T-helper 2 cell (primary cell): ENCODE results near the gene CHST15.

Experiments
- DNase-seq, 5 experiments: peaks; one replicate each; pipeline versions ENCODE4 v3.0.0 to v3.0.0-alpha.2; 2012 to 2022

CHST15 gene

DNA sequence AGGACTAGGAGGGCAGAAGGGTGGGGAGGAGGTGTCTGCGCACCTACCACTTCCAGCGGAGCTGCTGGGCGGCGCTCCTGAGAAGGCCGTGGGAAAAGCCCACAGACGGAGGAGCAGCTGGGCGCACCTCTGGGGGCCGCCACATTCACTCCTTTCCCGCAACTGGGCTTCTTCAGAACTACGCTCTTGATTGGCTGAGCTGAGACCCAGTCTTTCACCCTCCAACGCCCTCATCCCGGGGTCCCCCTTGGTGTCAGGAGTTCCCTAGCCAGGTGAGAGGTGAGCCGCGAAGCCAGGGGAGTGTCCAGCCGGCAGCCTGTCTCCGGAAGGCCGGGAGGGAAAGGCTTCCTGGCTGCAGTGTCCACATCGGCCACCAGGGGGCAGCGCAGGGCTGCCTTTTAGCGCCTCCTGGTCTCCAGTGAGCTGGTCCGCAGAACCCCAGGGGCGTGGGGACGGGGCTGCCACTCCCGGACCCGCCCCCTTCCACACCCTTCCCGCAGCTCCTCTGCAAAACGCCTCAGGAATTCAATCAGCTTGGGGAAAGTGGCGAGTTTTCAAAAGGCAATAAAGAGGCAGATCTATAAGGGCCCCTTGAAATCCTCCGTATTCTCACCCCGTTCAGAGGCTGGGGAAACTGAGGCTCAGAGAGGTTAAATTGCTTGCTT lies 98.8 kb downstream of the CHST15 start:
- peak; percentile 47 to 72 (median 69) for DNase-seq

DNA sequence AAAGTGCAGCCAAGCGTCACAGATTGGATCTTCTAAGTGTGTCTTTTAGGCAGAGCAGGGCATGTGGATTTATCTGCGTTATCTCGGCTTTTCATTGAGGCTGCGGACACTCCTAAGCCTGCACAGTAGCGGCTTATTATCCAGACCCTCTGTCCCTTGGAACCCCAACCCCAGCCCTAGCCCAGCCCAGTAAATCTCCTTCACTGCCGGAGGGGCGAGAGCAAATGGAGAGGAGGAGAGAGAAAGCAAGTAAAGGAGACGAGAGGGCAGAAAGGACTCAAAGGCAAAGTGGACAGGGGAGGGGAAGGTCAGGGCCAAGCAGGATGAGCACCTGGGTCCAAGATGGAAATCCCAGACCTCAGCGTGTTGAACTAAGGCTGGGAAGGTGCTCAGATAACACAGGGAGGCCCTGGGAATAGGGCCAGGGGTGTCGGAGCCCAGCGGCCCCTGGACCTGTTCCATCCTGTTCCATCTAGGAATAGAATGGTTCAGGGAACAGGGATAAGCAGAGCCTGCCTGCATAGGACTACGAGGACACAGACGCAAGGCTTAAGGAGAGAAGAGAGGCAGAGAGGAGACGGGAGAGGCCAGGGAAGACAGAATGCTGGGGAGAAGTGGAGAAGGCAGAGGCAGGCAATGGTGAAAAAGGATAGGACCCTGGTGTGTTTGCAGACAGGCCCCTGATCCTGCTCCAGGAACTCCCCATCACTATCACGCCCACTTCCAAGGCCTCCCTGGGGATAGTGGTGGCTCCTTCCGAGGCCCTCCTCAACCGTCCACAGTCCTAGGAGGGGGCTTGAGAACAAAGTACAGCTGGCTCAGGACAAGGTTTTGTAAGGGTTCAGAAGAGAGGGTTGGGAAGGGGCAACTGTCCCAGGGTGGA lies 99.6 kb downstream of the CHST15 start:
- no peak for DNase-seq

DNA sequence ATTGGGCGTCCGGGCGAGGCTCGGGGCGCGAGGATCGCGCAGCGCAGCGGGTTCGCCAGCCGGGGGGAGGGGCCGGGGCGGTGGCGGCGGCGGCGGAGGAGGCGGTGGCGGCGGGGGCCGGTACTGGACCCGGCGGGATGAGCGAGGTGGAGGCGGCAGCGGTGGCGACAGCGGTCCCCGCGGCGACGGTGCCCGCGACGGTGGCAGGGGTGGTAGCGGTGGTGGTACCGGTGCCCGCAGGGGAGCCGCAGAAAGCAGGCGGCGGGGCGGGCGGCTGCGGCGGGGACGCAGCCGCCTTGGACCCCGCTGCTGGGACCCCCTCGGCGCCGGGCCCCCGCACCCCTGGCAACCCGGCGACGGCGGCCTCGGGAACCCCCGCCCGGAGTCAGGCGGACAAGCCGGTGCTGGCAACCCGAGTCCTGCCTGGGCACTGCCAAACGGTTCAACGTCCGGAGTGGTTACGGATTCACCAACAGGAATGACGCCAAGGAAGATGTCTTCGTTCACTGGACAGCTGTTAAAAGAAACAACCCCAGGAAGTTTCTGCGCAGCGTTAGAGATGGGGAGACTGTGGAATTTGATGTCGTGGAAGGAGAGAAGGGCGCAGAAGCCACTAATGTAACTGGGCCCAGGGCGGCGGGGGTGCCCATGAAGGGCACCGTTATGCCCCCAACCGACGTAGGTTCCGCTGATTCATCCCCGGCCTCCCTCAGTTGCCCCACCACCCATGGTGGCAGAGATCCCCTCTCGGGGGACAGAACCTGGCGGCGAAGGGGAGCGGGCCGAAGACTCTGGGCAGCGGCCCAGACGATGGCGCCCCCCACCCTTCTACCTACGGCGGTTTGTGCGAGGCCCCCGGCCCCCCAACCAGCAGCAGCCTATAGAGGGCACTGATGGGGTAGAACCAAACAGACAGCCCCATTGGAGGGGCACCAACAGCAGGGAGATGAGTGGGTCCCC lies 101.5 kb downstream of the CHST15 start:
- DNase-seq: no peak

DNA sequence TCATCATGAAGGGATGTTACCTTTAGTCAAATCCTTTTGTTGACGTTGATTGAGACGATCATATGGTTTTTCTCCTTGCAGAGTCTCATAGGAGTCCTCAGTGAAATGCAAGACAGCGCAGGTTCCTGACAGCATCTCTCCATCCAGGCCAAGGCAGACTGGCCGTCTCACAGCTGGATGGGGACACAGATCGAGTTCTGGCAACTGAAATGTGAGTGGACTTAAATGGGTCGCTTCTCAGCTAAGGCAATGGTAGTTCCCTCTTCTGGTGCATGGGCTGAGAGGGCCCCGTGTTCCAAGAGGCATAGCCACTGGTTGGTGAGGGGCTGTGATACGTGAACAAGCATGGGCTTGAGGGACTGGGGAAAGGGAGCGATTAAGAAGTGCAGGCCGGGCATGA lies 102.5 kb downstream of the CHST15 start:
- no peak for DNase-seq

DNA sequence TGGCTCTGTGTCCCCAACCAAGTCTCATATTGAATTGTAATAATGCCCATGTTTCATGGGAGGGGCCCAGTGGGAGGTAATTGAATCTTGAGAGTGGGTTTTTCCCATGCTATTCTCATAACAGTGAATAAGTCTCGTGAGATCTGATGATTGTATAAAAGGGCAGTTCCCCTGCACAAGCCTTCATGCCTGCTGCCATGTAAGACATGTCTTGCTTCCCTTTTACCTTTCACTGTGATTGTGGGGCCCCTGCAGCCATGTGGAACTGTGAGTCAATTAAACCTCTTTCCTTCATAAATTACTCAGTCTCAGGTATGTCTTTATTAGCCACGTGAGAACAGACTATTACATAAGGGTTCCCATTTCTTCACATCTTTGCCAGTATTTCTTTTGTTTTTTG lies 104.7 kb downstream of the CHST15 start:
- DNase-seq: no peak

DNA sequence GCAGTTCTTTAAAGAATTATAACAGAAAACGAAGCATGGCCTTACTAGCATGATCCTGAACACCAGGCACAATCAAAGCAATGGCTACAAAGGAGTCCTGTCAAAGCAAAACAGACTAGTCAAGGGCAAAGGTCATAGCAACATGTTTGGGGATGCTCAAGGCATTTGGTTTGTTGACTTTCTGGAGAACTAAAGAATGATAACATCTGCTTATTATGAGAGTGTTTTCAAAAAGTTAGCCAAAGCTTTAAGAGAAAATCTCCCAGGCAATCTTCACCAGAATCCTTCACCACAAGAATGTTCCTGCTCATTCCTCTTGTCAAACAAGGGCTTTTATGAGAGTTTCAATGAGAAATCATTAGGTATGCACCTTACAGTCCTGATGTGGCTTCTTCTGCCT lies 106.7 kb downstream of the CHST15 start:
- no peak for DNase-seq

DNA sequence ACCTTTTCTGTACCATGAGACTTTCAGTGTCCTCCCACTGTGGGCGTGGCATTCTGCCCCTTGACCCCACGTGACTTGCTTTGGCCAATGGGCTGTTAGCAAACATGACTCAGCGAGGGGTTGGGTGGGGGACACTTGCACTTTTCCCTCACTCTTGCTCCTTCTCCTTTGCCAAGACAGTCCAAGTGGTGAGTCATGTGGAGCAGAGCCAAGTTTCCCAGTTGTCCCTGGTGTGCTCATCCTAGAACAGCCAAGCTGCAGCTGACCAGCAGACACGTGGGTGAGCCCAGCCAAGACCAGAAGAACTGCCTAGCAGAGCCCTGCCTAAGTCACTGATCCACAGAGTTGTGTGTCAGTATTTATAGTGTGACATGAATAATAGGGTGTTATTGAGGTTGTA lies 119.0 kb downstream of the CHST15 start:
- DNase-seq: no peak

DNA sequence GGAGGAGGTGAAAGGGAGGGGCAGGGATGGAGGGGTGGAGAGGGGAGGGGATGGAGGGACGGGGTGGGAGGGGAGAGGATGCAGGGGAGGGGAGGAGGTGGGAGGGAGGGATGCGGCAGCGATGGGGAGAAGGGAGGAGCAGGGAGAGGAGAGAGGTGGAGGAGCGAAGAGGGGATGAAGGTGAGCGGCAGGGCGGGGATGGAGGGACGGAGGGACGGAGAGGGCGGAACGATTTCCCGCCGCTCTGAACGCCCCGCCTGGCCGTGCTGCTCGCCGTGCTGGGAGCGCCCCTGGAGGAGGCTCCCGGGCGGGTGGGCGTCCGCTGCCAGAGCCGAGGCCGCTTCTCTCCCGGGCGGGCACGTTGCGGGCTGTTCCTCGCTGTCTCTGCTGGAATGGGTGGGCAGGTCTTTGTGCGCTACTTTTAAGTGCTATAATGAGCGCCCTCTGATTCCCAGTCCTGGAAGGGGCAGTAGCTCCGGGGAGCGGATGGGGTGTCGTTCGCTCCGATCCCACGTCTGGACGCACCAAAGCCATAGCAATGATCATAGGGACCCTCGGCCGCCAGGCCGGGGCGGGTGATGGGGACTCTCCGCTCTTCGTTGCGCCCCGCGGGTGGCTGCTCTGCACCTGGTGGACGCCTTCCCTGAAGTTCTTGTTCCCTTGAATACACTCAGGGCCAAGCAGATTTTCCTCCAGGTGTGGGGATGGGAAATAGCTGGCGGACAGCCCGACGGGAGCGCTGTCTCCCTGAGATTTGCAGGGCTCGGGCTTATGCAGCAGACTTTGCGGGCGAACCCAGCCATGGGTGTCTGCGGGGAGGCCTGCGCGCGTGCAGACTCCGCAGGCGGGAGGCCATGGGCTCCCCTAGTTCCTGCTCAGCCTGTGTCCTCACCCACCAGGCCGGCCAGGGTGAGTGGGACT lies 120.7 kb downstream of the CHST15 start:
- no peak for DNase-seq

DNA sequence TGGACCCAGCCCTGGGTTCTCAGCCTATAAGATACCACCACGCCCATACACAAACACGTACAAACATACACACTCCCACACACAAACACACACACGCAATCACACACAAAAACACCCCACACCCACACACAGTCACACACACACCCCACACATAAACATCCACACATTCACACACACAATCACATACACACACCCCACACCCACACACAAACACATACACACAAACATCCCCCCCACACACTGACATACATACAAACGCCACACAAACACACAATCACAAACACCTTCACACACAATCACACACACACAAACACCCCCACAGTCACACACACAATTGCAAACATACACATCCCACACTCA lies 122.5 kb downstream of the CHST15 start:
- DNase-seq: no peak

DNA sequence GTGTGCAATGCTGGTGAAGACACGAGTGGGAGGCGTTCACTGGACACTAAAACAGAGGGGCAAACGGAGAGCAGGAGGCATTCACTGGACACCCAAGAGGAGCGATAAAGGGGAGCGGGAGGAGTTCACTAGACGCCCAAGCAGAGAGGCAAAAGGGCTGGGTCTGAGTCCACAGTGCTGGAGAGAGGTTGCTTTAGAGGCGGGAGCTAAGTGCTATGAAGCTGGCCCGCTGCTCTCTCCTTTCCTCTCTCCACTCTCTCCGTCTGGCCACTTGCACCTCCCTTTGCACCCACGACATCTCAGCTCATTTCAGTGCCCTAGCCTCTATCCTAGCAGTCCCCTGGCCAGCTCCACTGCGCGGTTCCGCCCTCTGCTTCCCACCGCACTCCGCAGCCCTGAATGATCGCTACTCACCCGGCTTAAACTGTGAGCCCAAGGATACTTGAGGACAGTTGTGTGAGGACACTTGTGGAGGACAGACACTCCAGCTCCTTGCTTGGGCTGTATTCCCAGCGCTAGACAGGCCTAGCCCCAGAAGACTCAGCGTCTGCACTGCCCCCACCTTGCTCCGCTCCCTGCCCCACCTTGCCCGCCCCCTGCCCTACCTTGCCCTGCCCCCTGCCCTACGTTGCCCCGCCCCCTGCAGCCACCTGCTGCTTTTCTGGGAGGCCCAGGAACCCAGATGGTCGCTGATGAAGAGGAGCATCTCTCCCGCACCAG lies 123.0 kb downstream of the CHST15 start:
- no peak for DNase-seq

DNA sequence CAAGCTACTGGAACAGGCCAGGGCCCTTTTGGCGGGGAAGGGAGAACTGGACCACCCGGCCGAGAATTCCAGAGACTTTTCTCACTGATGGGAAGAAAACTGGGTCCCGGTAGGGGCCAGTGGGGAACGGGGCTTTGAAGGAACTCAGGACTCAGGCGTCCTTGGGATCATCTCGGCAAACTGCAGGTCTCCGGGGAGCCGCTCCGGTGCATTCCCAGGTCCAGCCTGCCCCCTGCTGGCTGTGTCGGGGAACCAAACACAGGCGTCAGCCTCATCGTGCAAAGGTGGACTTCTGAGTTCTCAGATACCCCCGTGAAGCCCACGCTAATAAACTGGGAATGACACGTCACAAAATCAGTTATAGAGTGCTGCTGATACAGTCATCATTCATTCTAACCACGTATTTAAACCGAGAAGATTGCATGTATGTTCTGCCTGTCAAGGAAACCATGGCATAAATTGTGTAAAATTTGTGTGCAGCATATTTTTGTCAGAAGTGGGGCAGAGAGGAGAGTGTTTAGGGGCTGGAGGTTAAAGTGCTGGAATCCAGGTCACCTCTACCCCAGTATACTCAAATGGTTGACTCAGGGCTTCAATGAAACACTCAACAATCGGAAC lies 125.7 kb downstream of the CHST15 start:
- peak in 2 of 5 experiments; percentile 13 to 21 for DNase-seq

DNA sequence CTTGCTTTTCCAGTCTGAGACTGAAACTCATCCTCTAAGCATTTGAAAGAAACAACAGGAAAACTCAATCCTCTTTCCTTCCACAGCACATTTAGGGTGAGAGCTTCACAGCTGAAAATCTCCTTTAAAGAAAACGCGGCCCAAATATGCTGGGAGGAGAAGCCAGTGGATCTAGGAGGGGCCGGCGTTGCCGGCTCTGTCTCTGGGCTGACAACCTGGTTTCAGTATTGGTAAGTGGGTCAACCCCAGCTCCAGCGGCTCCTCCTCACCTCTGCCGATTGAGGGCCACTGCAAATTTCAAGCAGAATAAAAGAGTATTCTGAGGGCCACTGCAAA lies 126.5 kb downstream of the CHST15 start:
- DNase-seq: no peak

DNA sequence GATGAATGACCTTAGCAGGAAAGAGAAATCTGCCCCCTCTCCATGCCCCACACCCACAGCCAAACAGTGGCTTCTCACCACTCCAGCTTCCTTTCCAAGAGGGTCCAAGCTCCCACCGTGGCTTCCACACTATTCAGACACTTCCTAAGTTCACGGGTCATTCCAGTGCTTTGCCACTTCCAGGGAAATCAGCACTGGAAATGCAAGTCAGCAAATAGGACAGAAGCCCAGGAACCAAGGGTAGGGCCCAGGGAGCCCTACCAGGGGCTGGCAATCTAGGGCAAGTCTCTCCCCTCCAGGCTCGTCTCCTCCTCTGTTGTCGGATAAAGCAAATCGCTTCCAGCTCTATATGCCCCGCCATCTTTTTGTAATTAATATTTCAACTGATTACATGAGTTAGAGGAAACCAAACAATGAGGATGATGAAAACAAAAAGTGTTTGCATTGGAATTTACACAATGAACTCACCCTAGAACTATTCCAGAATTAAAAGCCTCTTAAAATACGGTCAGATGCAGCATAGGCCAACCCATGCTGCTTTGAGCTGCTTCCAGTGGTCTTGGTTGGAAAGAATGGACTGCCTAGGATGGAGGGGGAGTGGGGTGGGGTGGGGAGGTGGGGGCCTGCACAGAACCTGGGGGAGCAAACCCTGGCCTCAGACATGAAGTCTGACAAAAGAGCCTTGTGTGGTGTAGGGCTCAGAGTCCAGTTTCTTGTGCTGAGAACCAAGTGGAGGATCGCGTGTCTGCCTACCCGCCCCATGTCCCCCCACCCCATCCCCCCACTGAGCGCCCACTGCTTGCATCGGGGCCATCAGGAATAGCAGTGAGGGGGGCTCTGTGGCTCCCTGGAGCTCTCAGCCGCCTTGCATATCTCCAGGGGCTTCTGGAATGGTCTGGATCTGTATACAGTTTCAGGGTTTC lies 127.2 kb downstream of the CHST15 start:
- DNase-seq: no peak

DNA sequence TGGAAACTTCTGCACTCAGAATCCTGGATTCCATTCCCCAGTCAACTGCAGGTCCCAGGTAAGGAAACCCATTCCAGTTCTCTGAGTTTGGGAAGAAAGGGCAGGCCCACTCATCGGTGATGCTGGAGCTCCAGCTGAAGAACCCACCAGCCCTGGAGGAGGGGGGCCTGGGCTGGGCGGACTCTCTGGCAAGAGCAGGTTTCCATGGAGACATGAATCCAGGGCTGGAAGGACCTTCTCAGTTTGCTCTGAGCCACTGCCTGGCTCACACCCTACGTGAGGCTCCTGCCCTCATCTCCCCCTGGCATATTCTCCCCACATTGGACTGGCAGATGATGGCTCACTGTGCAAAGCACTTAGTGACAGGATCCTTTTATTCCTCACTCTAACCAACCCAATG lies 128.4 kb downstream of the CHST15 start:
- DNase-seq: no peak

DNA sequence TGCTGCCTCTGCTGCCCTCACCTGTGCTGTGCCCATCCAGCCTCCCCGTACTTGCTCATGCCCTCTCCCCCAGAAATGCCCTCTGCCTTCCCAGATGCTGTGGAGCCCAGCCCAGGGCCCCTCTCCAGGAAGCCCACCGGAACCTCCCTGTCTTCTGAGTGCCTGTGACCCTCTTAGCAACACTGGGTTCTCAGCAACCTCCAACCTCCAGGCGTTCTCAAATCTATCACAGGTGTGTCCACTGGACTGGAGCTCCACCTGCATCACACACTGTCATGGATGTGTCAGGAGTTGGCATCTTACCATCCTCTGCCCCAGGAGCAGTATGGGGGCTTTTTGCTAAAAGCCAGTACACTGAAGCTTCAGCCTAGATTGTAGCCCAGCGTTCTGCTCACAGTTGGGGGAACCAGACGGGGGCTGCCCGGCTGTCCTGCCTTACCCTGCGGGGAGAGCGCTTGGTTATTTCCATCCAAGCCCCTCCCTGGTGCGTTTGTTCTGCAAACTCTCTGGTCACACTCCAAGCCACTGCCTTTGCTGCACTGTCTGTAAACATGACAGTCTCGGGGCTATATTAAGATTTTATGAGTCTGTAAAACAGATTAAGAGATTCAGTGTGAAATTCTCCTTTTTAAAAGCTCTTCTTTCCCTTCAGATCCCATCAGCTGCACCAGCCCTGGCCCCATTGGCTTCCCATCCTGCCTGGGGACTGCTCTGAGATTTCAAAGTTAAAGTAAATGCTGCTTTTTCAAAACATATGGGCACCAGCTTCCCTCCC lies 130.5 kb downstream of the CHST15 start:
- DNase-seq: no peak

DNA sequence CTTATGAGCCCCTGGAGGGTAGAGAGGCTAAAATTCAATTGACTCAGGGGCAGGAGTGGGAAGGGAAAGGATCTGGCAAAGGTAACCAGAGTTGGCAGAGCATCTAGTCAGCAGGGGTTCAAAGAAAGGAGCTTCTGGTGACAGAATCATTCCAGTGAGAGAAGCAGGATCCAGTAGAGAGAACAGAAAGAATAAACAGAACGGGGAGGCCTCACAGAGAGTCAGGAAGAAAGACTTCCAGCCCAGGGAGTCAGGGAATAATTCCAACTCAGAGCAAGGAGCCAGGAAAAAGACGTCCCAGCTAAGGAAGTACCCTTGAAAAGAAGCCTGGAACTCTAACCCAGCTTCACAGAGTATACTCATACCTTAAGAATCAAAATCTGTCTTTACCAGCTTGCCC lies 135.2 kb downstream of the CHST15 start:
- no peak for DNase-seq
